ENCODE measurements around the gene CAMTA1.

DNA sequence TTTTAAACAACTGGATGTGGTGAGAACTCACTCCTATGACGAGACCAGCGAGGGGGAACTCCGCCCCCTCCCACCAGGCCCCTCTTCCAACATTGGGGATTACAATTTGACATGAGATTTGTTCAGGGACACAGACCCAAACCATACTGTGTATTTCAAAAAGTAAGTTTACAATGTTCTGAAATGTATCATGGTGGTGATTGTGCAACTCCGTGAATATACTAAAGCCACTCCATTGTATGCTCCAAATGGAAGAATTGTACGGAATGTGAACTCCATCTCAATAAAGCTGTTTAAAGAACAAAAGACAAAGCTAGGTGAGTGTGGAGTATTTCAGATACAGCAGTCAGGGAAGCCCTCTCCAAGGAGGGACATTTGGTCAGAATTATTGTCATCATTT is 553.8 kb downstream of the CAMTA1 start:
- TF ChIP-seq, protein P1, sequence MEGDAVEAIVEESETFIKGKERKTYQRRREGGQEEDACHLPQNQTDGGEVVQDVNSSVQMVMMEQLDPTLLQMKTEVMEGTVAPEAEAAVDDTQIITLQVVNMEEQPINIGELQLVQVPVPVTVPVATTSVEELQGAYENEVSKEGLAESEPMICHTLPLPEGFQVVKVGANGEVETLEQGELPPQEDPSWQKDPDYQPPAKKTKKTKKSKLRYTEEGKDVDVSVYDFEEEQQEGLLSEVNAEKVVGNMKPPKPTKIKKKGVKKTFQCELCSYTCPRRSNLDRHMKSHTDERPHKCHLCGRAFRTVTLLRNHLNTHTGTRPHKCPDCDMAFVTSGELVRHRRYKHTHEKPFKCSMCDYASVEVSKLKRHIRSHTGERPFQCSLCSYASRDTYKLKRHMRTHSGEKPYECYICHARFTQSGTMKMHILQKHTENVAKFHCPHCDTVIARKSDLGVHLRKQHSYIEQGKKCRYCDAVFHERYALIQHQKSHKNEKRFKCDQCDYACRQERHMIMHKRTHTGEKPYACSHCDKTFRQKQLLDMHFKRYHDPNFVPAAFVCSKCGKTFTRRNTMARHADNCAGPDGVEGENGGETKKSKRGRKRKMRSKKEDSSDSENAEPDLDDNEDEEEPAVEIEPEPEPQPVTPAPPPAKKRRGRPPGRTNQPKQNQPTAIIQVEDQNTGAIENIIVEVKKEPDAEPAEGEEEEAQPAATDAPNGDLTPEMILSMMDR (optimal IDR thresholded peaks at IDR 0.05 in 1 of 3, IDR thresholded peaks at IDR 0.05 in 1 of 3, conservative IDR thresholded peaks at IDR 0.05 in 1 of 3; ENCODE audit: extremely low read depth in 1 of 3, insufficient read depth in 2 of 3, low read length in 3 of 3), result no peak
- TF ChIP-seq EZH2 (IDR thresholded peaks at IDR 0.05; ENCODE audit: low read length), result no peak

Data from keratinocyte (primary cell).